Neuron (in vitro differentiated cells): ENCODE measurements around the gene OR6J1.
"Not testable (repeated sequence)": the region's sequence is repeated elsewhere in the genome, so short reads cannot be mapped to it uniquely, and the experiment has no call there.

Experiments used
- H2AFZ ChIP-seq: one replicate; pipeline ENCODE4 v1.6.1; 2013; ENCODE audit warnings: low read depth, mild to moderate bottlenecking, inconsistent platforms, low read length, moderate library complexity
- H3K27me3 ChIP-seq: one replicate; pipeline ENCODE4 v1.6.1; 2013; ENCODE audit warnings: low read length; ENCODE audit not compliant: insufficient read depth
- H3K36me3 ChIP-seq: one replicate; pipeline ENCODE4 v1.6.1; 2013; ENCODE audit warnings: low read length; ENCODE audit not compliant: insufficient read depth
- H3K4me1 ChIP-seq: one replicate; pipeline ENCODE4 v1.6.1; 2013; ENCODE audit warnings: low read length; ENCODE audit not compliant: insufficient read depth
- H3K4me3 ChIP-seq: 2 replicates; pipeline ENCODE4 v1.5.1; 2013; ENCODE audit warnings: mild to moderate bottlenecking, low read length, moderate library complexity
- H3K9me3 ChIP-seq: one replicate; pipeline ENCODE4 v1.6.1; 2013; ENCODE audit warnings: low read length

The OR6J1 gene

DNA sequence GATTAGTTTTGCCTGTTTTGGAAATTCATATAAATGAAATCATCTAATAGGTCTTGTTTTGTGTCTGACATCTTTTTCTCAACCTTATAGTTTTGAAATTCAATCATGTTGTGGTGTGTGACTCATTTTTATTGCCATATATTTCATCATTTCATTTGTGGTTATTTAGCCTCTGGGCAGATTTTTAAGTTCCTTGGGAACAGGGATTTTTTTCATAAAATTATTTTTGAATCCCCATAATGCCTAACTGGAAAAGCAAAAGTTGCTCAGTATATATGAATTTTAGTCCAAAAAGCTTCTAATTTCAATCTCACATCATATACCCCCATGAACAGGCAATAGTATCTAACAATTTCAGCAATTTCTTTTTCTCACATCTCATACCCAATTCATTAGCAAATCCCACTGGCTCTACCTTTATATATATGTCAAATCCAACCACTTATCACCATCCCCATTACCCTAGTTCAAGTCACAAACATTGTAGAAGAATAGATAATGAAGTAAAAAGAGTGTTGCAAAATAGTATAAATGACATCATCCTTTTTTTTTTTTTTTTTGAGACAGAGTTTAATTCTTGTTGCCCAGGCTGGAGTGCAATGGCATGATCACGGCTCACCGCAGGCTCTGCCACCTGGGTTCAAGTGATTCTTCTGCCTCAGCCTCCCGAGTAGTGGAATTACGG lies 2.6 kb upstream of the OR6J1 start:
- no peaks in the 10 kb centered on the region for H3K36me3 ChIP-seq
- no peaks in the 10 kb centered on the region for H3K9me3 ChIP-seq
- no peaks in the 10 kb centered on the region for H3K4me1 ChIP-seq
- H2AFZ ChIP-seq, result no peak overlapping the region
- H3K27me3 ChIP-seq, result peaks cover 10% of the 10 kb centered on the region
- no peak overlapping the region for H3K4me3 ChIP-seq

DNA sequence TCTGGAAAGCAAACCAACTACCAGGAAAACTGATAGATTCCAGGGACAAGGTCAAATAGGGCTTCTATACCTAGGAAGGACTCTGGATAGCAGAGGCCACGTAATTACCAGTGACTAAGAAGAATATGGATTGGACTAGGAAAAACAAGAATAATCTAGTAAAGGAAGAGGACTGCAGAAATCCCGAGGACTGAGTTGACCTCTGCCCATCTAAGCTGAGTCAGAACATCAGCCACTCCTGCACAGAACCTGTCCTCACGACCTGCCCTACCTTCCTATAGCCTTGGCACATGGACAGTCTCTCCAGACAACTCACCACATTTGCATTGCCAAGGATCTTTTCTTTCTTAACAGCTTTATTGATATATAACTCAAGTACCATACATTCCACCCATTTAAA lies 2.3 kb downstream of the OR6J1 start:
- no peak overlapping the region for H3K4me3 ChIP-seq
- peaks cover 10% of the 10 kb centered on the region for H3K27me3 ChIP-seq
- H2AFZ ChIP-seq, result no peak overlapping the region
- no peaks in the 10 kb centered on the region for H3K9me3 ChIP-seq
- H3K4me1 ChIP-seq, result no peaks in the 10 kb centered on the region
- H3K36me3 ChIP-seq, result no peaks in the 10 kb centered on the region

GRCh38 chr14:22640192-22640591 lies 4.0 kb downstream of the OR6J1 start:
- Histone ChIP-seq H3K4me1 (no peaks in the 10 kb centered on the region), H2AFZ (no peak overlapping the region), H3K4me3 (no peak overlapping the region), H3K36me3 (no peaks in the 10 kb centered on the region), H3K9me3 (no peaks in the 10 kb centered on the region), H3K27me3 (peaks cover 3% of the 10 kb centered on the region)

GRCh38 chr14:22635980-22636379 lies 8.2 kb downstream of the OR6J1 start:
- not testable (repeated sequence) for H3K4me1 ChIP-seq, H3K27me3 ChIP-seq, H3K9me3 ChIP-seq, H2AFZ ChIP-seq, H3K36me3 ChIP-seq, H3K4me3 ChIP-seq

GRCh38 chr14:22634233-22634900 lies 9.8 kb downstream of the OR6J1 start:
- no peaks in the 10 kb centered on the region for H3K9me3 ChIP-seq
- H3K36me3 ChIP-seq, result no peaks in the 10 kb centered on the region
- no peaks in the 10 kb centered on the region for H3K27me3 ChIP-seq
- no peak overlapping the region for H2AFZ ChIP-seq
- H3K4me1 ChIP-seq, result no peaks in the 10 kb centered on the region
- H3K4me3 ChIP-seq, result no peak overlapping the region

DNA sequence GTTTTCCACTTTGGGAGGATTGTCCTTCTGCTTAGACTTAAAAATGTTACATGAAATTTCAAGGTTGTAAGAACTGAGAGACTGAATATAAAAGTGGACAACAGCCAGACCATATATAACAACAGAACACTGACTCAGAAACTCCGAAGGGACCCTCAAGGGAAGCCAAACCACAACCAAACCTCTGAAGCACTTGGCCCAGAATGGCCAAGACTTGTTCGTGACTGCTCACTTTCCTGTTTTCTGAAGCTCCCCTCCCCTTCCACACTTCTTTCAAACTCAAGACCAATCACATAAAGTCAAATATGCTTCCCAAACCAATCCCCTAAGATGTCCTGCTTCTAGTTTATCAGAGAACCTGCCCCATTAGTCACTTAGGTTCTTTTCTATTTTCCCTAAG lies 13.7 kb downstream of the OR6J1 start:
- no peaks in the 10 kb centered on the region for H3K4me1 ChIP-seq
- no peak overlapping the region for H3K4me3 ChIP-seq
- H3K36me3 ChIP-seq, result no peaks in the 10 kb centered on the region
- peaks cover 3% of the 10 kb centered on the region for H3K27me3 ChIP-seq
- no peak overlapping the region for H2AFZ ChIP-seq
- H3K9me3 ChIP-seq, result no peaks in the 10 kb centered on the region

- H3K36me3 ChIP-seq, result no peaks in the 10 kb centered on the region
- peaks cover 3% of the 10 kb centered on the region for H3K27me3 ChIP-seq
- H3K4me1 ChIP-seq, result no peaks in the 10 kb centered on the region
- H3K9me3 ChIP-seq, result no peaks in the 10 kb centered on the region
- no peak overlapping the region for H2AFZ ChIP-seq
- H3K4me3 ChIP-seq, result no peak overlapping the region
Measured at GRCh38 chr14:22630066-22630465, 14.1 kb downstream of the OR6J1 start.

GRCh38 chr14:22629361-22629760 lies 14.8 kb downstream of the OR6J1 start:
- Histone ChIP-seq H3K27me3 (peaks cover 3% of the 10 kb centered on the region), H3K36me3 (no peaks in the 10 kb centered on the region)

DNA sequence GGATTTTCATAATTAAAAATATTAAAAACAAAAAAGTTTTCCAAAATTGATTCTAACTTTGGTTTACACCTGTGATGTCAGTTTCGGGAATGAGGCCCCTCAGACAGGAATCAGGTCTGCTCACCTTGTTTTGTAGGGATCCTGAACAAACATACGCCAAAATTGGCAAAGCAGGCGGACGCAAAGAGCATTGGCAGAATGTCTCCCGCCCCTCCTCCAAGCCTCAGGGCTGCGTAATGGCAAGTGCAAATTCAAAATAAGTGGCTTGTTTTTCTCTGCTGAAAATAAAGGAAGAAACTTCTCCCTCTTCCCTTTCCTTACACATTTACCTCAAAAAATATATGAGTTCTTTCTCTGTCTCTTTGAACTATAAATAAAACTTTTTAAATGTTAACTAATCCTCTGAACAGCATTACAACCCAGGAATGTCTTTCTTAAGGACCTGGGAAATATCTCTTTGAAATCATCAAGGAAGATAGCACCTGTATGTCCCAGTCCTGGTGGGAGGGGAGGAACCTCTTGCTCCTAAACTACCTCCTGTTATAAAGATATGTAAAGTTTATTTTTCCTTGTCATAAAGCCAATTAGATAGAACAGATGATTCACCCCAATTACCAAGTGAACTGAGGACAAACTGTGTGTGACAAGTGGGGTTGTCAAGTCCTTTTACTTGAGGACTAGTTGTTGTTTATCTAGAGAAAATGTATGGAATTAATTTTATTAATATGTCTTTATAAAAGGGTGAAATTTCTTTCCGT lies 16.5 kb downstream of the OR6J1 start:
- Histone ChIP-seq H3K27me3 (peaks cover 3% of the 10 kb centered on the region), H3K9me3 (no peaks in the 10 kb centered on the region), H3K4me1 (no peaks in the 10 kb centered on the region), H3K36me3 (no peaks in the 10 kb centered on the region), H2AFZ (no peak overlapping the region), H3K4me3 (no peak overlapping the region)

More at GRCh38 chr14:22629361-22629760, 14.8 kb downstream of the OR6J1 start:
- Histone ChIP-seq H3K9me3 (no peaks in the 10 kb centered on the region), H3K4me1 (no peaks in the 10 kb centered on the region), H3K4me3 (no peak overlapping the region), H2AFZ (no peak overlapping the region)

GRCh38 chr14:22626590-22626989 lies 17.6 kb downstream of the OR6J1 start:
- Histone ChIP-seq H3K9me3 (no peaks in the 10 kb centered on the region), H3K4me3 (no peak overlapping the region), H3K4me1 (no peaks in the 10 kb centered on the region), H3K27me3 (peaks cover 3% of the 10 kb centered on the region), H2AFZ (no peak overlapping the region), H3K36me3 (no peaks in the 10 kb centered on the region)

DNA sequence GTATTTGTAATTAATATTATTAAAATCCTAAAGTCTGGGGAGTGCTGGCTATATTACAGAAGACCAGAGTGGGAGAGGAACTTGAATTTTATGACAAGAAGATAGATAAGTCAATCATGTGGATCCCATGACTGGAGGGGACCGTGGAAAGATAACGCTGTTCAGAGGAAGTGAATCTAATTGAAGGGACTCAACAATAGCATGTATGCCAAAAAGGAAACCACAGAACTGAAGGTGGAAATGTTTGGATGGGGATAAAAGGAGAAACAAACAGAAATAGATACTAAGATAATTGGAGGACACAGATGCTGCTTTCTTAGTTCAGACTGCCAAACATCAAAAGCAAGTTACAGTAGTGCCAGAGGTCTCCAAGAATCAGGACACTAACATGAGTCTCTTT lies 21.1 kb downstream of the OR6J1 start:
- Histone ChIP-seq H3K27me3 (peaks cover 3% of the 10 kb centered on the region), H3K4me1 (no peaks in the 10 kb centered on the region)

DNA sequence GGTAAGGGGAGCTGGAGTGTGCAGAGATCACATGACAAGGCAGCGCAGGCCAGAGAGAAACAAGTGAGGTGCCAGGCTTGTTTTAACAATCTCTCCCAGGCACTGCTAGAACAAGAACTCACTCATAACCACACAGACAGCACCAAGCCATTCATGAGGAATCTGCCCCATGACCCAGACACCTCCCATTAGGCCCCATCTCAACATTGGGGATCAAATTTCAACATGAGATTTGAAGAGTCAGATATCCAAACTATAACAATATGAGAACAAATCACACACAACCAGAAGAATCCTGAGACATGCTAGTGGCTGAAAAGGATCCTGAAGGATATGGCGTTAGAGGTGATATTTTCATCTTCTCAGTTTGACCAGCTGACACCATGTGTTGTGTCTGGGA lies 21.9 kb downstream of the OR6J1 start:
- Histone ChIP-seq H3K4me3 (no peak overlapping the region), H3K36me3 (no peaks in the 10 kb centered on the region), H3K4me1 (no peaks in the 10 kb centered on the region), H3K27me3 (no peaks in the 10 kb centered on the region), H2AFZ (no peak overlapping the region), H3K9me3 (no peaks in the 10 kb centered on the region)

More for the DNA sequence above, 21.1 kb downstream of the OR6J1 start:
- Histone ChIP-seq H2AFZ (no peak overlapping the region), H3K36me3 (no peaks in the 10 kb centered on the region), H3K4me3 (no peak overlapping the region), H3K9me3 (no peaks in the 10 kb centered on the region)

DNA sequence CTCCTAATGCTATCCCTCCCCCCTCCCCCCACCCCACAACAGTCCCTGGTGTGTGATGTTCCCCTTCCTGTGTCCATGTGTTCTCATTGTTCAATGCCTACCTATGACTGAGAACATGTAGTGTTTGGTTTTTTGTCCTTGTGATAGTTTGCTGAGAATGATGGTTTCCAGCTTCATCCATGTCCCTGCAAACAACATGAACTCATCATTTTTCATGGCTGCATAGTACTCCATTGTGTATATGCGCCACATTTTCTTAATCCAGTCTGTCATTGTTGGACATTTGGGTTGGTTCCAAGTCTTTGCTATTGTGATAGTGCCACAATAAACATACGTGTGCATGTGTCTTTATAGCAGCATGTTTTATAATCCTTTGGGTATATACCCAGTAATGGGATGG lies 28.4 kb downstream of the OR6J1 start:
- not testable (repeated sequence) for H3K27me3 ChIP-seq, H3K4me3 ChIP-seq, H3K36me3 ChIP-seq

More for the DNA sequence above, 28.4 kb downstream of the OR6J1 start:
- not testable (repeated sequence) for H3K9me3 ChIP-seq, H2AFZ ChIP-seq, H3K4me1 ChIP-seq
